A549 treated with AZD2906 at 1 μM for 4 hours (cell line): ENCODE data around the gene LIPI. TPM values are rescaled to one million over a fixed set of nuclear protein-coding genes. Genes with fewer than 3 reads are reported as not detected.

Source experiments
- total RNA-seq: library from RNA; stranded (reverse); fragments of 200-300 nt; extraction: Qiagen RNA extraction; gene quantifications from 5 replicates; pipeline ENCODE4 v1.2.3, GENCODE V29; 2022

The LIPI gene
- not detected in 5 replicates for total RNA-seq

GRCh38 chr21:14210738-14211137, at the start of gene LIPI:
TSS of gene LIPI (minus strand) at chr21:14210955. CDS start at chr21:14210845, 110 bp downstream.

GRCh38 chr21:14215971-14216641, 5.4 kb upstream of the LIPI start, which contains the start of gene RBM11:
TSS of gene RBM11 (plus strand) at chr21:14216157. CDS start at chr21:14216187, 30 bp downstream.

Other genes with a start within 250 kb of the LIPI start
- gene RBM11, start 5.2 kb upstream of the LIPI start, total RNA-seq = 0.03 to 0.07 TPM (median 0.06 TPM) in 3 of 5 replicates, not detected in the others
- 12.3 to 18.4 TPM (median 15.0 TPM) in 5 replicates for gene HSPA13, start 172.2 kb upstream of the LIPI start, total RNA-seq